ENCODE results near the gene SESN3.

DNA sequence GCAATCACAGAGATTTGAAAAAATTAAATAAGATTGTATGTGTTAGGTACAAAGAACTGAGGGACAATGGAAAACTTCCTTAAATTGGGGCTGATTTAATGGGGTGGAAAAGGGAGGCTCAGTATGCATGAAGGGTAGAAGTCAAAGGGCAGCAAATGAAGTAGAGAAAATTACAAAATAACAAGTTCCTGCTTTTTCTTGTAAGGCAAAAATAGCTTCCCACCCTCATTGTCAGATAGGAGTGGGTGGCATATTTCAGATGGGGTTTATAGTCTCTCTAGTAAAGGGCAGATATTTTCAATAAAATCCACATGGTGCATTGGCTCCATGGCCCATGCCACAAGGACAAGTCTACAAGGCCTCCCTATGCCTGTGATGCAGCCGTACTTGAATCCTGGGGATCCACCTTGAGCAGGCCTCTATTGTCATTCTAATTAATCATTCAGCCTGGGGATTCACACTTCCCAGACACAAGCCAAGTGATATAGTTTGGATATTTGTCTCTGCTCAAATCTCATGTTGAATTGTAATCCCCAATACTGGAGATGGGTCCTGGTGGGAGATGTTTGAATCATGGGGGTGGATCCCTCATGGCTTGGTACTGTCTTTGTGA is 36.7 kb upstream of the SESN3 start:
- TF ChIP-seq, protein P1, sequence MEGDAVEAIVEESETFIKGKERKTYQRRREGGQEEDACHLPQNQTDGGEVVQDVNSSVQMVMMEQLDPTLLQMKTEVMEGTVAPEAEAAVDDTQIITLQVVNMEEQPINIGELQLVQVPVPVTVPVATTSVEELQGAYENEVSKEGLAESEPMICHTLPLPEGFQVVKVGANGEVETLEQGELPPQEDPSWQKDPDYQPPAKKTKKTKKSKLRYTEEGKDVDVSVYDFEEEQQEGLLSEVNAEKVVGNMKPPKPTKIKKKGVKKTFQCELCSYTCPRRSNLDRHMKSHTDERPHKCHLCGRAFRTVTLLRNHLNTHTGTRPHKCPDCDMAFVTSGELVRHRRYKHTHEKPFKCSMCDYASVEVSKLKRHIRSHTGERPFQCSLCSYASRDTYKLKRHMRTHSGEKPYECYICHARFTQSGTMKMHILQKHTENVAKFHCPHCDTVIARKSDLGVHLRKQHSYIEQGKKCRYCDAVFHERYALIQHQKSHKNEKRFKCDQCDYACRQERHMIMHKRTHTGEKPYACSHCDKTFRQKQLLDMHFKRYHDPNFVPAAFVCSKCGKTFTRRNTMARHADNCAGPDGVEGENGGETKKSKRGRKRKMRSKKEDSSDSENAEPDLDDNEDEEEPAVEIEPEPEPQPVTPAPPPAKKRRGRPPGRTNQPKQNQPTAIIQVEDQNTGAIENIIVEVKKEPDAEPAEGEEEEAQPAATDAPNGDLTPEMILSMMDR (conservative IDR thresholded peaks at IDR 0.05 in 1 of 2, IDR thresholded peaks at IDR 0.05 in 1 of 2; ENCODE audit: extremely low read depth in 1 of 2, insufficient read depth in 1 of 2, low read depth in 1 of 2, low read length in 2 of 2): no peak
- no peak for TF ChIP-seq EZH2 (IDR thresholded peaks at IDR 0.05; ENCODE audit: borderline replicate concordance, low read length)

Data from mammary epithelial cell (primary cell).